GM19240 (cell line): ENCODE results near the gene PCDHB13.
"Not testable (repeated sequence)": the region's sequence is repeated elsewhere in the genome, so short reads cannot be mapped to it uniquely, and the experiment has no call there.

Experiments used
- DNase-seq: peaks from one replicate; pipeline ENCODE4 v3.0.0; 2011; ENCODE audit warnings: low spot score; ENCODE audit not compliant: insufficient read length

Gene PCDHB13

GRCh38 chr5:141201646-141202045, 12.1 kb upstream of the PCDHB13 start:
- not testable (repeated sequence) for DNase-seq

GRCh38 chr5:141208478-141208877, 5.2 kb upstream of the PCDHB13 start, which contains the start of gene PCDHB12:
TSS of gene PCDHB12 (plus strand) at chr5:141208719. CDS start at chr5:141208908, 189 bp downstream.
- no peak for DNase-seq

DNA sequence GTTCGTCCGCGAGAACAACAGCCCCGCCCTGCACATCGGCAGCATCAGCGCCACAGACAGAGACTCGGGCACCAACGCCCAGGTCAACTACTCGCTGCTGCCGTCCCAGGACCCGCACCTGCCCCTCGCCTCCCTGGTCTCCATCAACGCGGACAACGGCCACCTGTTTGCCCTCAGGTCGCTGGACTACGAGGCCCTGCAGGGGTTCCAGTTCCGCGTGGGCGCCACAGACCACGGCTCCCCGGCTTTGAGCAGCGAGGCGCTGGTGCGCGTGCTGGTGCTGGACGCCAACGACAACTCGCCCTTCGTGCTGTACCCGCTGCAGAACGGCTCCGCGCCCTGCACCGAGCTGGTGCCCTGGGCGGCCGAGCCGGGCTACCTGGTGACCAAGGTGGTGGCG, 3.4 kb upstream of the PCDHB13 start:
- DNase-seq: not testable (repeated sequence)

DNA sequence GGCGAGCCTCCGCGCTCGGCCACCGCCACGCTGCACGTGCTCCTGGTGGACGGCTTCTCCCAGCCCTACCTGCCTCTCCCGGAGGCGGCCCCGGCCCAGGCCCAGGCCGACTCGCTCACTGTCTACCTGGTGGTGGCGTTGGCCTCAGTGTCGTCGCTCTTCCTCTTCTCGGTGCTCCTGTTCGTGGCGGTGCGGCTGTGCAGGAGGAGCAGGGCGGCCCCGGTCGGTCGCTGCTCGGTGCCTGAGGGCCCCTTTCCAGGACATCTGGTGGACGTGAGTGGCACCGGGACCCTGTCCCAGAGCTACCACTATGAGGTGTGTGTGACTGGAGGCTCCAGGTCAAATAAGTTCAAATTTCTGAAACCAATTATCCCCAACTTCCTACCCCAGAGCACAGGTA, 2.9 kb upstream of the PCDHB13 start:
- DNase-seq: not testable (repeated sequence)

DNA sequence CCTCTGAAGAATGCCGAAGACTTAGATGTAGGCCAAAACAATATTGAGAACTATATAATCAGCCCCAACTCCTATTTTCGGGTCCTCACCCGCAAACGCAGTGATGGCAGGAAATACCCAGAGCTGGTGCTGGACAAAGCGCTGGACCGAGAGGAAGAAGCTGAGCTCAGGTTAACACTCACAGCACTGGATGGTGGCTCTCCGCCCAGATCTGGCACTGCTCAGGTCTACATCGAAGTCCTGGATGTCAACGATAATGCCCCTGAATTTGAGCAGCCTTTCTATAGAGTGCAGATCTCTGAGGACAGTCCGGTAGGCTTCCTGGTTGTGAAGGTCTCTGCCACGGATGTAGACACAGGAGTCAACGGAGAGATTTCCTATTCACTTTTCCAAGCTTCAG, 864 bp downstream of the PCDHB13 start:
- not testable (repeated sequence) for DNase-seq

GRCh38 chr5:141215504-141215903, 1.8 kb downstream of the PCDHB13 start:
- not testable (repeated sequence) for DNase-seq

DNA sequence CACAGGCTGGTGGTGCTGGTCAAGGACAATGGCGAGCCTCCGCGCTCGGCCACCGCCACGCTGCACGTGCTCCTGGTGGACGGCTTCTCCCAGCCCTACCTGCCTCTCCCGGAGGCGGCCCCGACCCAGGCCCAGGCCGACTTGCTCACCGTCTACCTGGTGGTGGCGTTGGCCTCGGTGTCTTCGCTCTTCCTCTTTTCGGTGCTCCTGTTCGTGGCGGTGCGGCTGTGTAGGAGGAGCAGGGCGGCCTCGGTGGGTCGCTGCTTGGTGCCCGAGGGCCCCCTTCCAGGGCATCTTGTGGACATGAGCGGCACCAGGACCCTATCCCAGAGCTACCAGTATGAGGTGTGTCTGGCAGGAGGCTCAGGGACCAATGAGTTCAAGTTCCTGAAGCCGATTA, 2.3 kb downstream of the PCDHB13 start:
- not testable (repeated sequence) for DNase-seq

- DNase-seq: no peak
Observed at GRCh38 chr5:141223112-141223783, 9.5 kb downstream of the PCDHB13 start, which contains the start of gene PCDHB14. TSS of gene PCDHB14 (plus strand) at chr5:141223343. CDS start at chr5:141223506, 163 bp downstream.

GRCh38 chr5:141224844-141225243, 11.1 kb downstream of the PCDHB13 start:
- not testable (repeated sequence) for DNase-seq

DNA sequence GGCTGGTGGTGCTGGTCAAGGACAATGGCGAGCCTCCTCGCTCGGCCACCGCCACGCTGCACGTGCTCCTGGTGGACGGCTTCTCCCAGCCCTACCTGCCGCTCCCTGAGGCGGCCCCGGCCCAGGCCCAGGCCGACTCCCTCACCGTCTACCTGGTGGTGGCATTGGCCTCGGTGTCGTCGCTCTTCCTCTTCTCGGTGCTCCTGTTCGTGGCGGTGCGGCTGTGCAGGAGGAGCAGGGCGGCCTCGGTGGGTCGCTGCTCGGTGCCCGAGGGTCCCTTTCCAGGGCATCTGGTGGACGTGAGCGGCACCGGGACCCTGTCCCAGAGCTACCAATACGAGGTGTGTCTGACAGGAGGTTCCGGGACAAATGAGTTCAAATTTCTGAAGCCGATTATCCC, 11.7 kb downstream of the PCDHB13 start:
- not testable (repeated sequence) for DNase-seq

DNA sequence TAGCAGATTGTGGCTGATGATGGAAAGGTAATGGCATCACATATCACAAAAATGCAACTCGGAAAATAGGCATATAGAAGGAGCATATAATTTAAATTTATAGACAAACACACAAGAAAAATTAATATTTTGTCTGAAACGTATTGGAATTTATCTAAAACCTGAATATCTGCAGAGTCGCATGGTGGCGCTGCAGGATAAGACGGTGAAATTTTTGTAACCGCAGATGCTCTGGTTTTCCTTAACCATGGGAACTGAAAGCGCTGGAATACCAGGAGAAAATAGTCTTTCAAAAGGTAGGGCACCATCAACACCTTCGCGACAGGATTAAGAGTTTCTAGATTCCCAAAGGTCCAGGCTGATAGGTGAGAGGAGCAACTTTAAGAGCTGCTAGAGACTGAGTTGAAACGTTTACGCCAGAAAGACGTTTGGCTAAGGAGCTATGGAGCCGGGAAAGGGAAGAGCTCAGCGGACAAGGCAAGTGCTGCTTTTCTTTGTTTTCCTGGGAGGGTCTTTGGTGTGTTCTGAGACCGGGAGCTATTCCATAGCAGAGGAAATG, 20.5 kb downstream of the PCDHB13 start:
- DNase-seq: no peak

DNA sequence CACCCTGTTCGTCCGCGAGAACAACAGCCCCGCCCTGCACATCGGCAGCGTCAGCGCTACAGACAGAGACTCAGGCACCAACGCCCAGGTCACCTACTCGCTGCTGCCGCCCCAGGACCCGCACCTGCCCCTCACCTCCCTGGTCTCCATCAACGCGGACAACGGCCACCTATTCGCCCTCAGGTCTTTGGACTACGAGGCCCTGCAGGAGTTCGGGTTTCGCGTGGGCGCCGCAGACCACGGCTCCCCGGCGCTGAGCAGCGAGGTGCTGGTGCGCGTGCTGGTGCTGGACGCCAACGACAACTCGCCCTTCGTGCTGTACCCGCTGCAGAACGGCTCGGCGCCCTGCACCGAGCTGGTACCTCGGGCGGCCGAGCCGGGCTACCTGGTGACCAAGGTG, 22.2 kb downstream of the PCDHB13 start:
- DNase-seq: not testable (repeated sequence)

GRCh38 chr5:141236516-141237313, 23.0 kb downstream of the PCDHB13 start:
- no peak for DNase-seq

DNA sequence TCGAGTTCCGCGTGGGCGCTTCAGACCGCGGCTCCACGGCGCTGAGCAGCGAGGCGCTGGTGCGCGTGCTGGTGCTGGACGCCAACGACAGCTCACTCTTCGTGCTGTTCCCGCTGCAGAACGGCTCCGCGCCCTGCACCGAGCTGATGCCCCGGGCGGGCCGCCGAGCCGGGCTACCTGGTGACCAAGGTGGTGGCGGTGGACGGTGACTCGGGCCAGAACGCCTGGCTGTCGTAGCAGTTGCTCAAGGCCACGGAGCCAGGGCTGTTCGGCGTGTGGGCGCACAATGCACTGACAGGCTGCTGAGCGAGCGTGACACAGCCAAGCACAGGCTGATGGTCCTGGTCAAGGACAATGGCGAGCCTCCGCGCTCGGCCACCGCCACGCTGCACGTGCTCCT, 27.8 kb downstream of the PCDHB13 start:
- no peak for DNase-seq

- DNase-seq: no peak
Observed at GRCh38 chr5:141245250-141245717, 31.6 kb downstream of the PCDHB13 start, which contains the start of gene PCDHB15. TSS of gene PCDHB15 (plus strand) at chr5:141245395. CDS start at chr5:141245579, 184 bp downstream.

DNA sequence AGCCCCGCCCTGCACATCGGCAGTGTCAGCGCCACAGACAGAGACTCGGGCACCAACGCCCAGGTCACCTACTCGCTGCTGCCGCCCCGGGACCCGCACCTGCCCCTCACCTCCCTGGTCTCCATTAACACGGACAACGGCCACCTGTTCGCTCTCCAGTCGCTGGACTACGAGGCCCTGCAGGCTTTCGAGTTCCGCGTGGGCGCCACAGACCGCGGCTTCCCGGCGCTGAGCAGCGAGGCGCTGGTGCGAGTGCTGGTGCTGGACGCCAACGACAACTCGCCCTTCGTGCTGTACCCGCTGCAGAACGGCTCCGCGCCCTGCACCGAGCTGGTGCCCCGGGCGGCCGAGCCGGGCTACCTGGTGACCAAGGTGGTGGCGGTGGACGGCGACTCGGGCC, 33.3 kb downstream of the PCDHB13 start:
- not testable (repeated sequence) for DNase-seq

- DNase-seq: not testable (repeated sequence)
Observed at GRCh38 chr5:141247434-141247833, 33.7 kb downstream of the PCDHB13 start.

GRCh38 chr5:141250576-141250975, 36.9 kb downstream of the PCDHB13 start:
- no peak for DNase-seq

DNA sequence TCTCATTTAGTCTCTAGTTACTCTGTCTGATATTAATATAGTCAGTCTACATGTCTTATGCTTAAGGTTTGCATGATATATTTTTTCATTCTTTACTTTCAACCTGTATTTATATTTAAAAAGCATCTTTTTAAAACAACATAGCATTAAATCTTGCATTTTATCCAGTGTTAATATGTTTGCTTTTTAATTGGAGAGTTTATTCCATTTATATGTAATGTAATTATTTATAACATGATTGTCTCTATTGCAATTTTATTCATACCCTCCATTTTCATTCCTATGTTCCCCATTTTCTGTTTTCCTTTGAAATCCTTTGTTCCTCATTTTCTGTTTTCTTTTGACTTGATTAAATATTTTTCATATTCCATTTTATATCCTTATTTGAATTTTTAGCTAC, 44.7 kb downstream of the PCDHB13 start:
- no peak for DNase-seq

GRCh38 chr5:141258948-141259347, 45.2 kb downstream of the PCDHB13 start:
- DNase-seq: no peak

DNA sequence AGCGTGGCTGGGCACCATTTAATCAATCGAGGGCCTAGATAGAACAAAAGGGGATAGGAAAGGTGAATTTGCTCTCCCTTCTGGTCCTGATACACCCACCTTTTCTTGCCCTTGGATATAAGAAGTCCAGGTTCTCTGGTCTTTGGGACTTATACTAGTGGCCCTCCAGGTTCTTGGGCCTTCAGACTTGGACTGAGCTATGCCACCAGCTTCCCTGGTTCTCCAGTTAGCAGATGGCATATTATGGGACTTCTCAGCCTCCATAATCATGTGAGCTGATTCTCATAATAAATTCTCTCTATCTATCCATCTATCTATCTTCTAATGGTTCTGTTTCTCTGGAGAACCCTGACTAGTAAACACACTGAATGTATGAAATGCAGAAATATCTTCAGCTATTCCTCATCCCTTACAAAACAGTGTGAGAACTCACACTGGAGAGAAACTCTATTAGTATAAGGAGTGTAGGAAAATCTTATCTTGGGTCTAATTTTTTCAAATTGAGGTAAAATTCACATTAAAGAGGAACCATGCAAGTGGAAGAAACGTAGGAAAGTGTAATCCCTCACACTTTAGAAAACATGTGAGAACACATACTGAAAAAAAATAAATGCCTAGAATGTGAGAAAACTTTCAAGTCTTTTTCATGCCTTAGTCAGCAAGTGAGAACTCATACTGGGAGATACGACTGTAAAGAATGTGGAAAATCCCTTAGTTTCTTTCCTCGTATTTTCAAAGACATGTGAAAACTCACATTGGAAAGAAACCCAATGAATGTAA, 46.9 kb downstream of the PCDHB13 start:
- no peak for DNase-seq
